ENCODE results near the gene TIAM1.

TIAM1 gene

DNA sequence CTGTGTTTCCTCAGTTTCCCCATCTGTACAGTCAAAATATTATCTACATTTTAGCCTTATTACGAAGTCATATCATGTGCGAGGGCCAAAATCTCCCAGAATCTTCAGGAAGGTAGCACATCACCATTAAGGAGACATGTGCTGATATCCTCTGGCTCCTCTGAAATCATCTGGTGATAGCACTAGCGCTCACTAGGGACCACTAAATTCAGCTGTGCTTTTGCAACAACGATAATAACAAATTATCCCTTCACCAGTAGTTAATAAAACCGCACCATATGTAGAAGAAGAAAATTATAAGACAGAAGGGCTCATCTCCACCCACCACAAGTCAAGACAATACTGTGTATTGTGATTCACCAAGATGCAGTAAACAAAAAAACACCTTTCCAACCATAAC, 53.3 kb downstream of the TIAM1 start:
- TF ChIP-seq, protein P1, sequence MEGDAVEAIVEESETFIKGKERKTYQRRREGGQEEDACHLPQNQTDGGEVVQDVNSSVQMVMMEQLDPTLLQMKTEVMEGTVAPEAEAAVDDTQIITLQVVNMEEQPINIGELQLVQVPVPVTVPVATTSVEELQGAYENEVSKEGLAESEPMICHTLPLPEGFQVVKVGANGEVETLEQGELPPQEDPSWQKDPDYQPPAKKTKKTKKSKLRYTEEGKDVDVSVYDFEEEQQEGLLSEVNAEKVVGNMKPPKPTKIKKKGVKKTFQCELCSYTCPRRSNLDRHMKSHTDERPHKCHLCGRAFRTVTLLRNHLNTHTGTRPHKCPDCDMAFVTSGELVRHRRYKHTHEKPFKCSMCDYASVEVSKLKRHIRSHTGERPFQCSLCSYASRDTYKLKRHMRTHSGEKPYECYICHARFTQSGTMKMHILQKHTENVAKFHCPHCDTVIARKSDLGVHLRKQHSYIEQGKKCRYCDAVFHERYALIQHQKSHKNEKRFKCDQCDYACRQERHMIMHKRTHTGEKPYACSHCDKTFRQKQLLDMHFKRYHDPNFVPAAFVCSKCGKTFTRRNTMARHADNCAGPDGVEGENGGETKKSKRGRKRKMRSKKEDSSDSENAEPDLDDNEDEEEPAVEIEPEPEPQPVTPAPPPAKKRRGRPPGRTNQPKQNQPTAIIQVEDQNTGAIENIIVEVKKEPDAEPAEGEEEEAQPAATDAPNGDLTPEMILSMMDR (IDR thresholded peaks at IDR 0.05; ENCODE audit: insufficient read depth, low read length, missing control alignments) = no peak
- DNase-seq (ENCODE audit: low read depth, low spot score) = no peak
- ChIA-PET POLR2A (no interaction called here), CTCF (interaction anchor here (1.0 kb wide), 1 partner anchor 56 kb away, joined by 3 read pairs; no protein-coding TSS in a partner anchor)
- no peak overlapping the region for H3K4me3 ChIP-seq (ENCODE audit: low read depth, low read length)

DNA sequence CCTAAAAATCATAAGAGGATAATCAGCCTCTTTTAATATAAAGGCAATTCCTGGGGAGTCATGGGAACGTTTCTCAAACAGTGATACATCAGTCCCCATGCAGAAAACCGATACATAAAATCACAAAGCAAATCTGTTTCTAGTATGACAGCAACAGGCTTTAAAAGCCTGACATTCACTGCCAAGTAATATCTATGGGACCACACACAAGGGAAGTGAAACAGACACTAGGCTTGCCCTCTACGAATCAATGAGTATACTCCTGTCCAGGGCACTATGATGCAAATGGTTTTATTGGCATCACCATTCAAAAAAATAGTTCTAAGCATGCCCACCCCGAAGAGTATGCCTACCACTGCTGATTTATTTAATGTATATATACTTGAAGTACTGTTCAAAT, 54.4 kb downstream of the TIAM1 start:
- DNase-seq (ENCODE audit: low read depth, low spot score) = no peak
- ChIA-PET CTCF (no interaction called here), POLR2A (no interaction called here)
- TF ChIP-seq, protein P1 (IDR thresholded peaks at IDR 0.05; ENCODE audit: insufficient read depth, low read length, missing control alignments) = no peak
- no peak overlapping the region for H3K4me3 ChIP-seq (ENCODE audit: low read depth, low read length)

DNA sequence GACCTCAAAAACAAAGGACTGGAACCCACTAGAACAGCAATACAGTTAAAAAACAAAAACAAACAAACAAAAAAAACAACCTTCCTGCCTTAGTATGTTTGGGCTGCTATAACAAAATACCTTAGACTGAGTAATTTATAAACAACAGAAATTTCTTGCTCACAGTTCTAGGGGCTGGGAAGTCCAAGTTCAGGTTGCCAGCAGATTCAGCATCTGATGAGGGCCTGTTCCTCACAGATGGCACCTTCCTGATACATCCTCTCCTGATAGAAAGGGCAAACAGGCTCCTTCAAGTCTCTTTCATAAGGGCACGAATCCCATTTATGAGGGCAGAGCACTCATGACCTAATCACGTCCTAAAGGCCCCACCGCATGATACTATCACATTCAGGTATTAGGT, 55.9 kb downstream of the TIAM1 start:
- no peak overlapping the region for H3K4me3 ChIP-seq (ENCODE audit: low read depth, low read length)
- ChIA-PET POLR2A (no interaction called here), CTCF (interaction anchor here (1.3 kb wide), 1 partner anchor 292 kb away, joined by 3 read pairs; no protein-coding TSS in a partner anchor)
- no peak for DNase-seq (ENCODE audit: low read depth, low spot score)
- TF ChIP-seq, protein P1 (IDR thresholded peaks at IDR 0.05; ENCODE audit: insufficient read depth, low read length, missing control alignments) = no peak

DNA sequence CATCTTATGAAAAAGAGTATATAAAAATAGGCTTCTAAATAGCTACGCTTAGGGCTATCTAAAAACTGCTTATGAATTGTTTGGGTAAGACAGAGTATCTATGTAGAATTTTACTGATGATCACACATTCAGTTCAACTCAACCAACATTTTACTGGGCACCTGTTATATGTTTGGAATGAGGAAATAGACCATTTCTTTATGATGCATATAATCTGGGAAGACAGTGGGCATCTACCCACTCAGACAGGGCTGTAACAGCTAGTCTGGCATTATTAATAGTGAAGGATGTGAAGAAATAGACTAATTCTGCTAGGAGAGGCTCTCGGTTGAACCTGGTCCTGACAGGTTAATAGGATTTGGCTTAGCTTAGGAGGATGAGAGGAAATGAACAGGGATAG, 56.9 kb downstream of the TIAM1 start:
- DNase-seq (ENCODE audit: low read depth, low spot score) = no peak
- ChIA-PET POLR2A (no interaction called here), CTCF (no interaction called here)
- TF ChIP-seq, protein P1 (IDR thresholded peaks at IDR 0.05; ENCODE audit: insufficient read depth, low read length, missing control alignments) = no peak
- H3K4me3 ChIP-seq (ENCODE audit: low read depth, low read length) = no peak overlapping the region

DNA sequence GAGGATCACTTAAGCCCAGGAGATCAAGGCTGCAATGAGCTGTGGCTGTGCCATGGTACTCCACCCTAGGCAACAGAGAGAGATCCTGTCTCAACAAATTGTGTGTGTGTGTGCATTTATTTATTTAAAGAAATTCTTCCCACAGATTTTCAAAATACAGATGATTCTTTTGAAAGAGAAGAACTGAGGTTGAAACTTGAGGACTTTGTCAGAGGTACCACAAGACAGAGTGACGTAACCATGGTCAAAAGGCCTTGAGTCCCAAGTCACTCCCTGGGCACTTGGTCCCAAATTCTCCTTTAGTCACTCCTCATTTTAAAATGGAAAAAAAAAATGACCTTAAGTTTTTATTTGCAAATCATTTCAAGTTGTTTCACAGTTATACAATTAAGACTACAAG, 57.4 kb downstream of the TIAM1 start:
- DNase-seq (ENCODE audit: low read depth, low spot score) = no peak
- ChIA-PET CTCF (interaction anchor here (2.6 kb wide), 1 partner anchor 294 kb away, joined by 7 read pairs; no protein-coding TSS in a partner anchor), POLR2A (no interaction called here)
- no peak overlapping the region for H3K4me3 ChIP-seq (ENCODE audit: low read depth, low read length)
- TF ChIP-seq, protein P1 (IDR thresholded peaks at IDR 0.05; ENCODE audit: insufficient read depth, low read length, missing control alignments) = no peak

DNA sequence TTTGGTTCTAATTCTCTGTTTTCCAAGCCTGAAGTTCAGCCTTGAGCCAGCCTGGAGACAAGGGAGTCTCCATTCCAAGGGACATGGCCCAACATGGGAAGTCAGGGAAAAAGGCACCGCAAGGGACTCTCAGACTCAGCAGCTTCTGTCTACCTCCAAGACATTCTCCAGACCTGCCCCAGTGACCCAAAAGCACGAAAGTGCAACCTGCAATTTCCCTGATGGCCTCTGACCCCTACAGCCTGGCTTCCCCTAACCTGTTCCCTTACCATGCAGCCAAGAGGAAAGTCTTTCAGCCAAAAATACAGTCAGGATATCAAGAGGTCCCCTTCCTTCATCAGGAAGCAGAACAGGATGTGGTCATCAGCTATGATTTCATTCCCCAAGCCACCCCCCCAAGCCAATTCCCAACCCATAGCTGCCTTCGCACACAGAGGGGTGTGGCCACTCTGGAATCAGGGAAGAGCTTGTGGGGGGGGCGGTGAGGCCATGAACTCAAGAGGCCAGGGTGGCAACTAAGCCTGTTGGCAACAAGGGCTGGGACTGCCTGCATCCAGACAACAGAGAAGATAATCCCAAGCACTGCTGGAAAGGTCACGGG, 59.2 kb downstream of the TIAM1 start:
- DNase-seq (ENCODE audit: low read depth, low spot score) = no peak
- no peak overlapping the region for H3K4me3 ChIP-seq (ENCODE audit: low read depth, low read length)
- TF ChIP-seq, protein P1 (IDR thresholded peaks at IDR 0.05; ENCODE audit: insufficient read depth, low read length, missing control alignments) = no peak
- ChIA-PET POLR2A (interaction anchor here (1.1 kb wide), 1 partner anchor 9 kb away, joined by 3 read pairs; no protein-coding TSS in a partner anchor), CTCF (interaction anchor here (1.7 to 3.1 kb wide), 4 partner anchors 9 to 296 kb away, joined by 4 to 8 read pairs (median 7); no protein-coding TSS in a partner anchor)

Data from AG04449 (cell line).